HG02973 (cell line): Measurements from ENCODE around the gene BCAS3.
"Not testable (repeated sequence)": the region's sequence is repeated elsewhere in the genome, so short reads cannot be mapped to it uniquely, and the experiment has no call there.

Source experiments
- ATAC-seq: cut with Tn5 transposase; IDR thresholded peaks from one replicate; pipeline ENCODE4 v1.9.1; 2021; ENCODE audit warnings: moderate library complexity; ENCODE audit not compliant: unreplicated experiment

Gene BCAS3

GRCh38 chr17:60674637-60675036 lies 3.0 kb upstream of the BCAS3 start:
- not testable (repeated sequence) for ATAC-seq

GRCh38 chr17:60675997-60676396 lies 1.7 kb upstream of the BCAS3 start:
- no peak for ATAC-seq

GRCh38 chr17:60676758-60677307 lies 818 bp upstream of the BCAS3 start:
- ATAC-seq, result no peak

- ATAC-seq, result no peak
Observed at GRCh38 chr17:60678118-60678444, 430 bp downstream of the BCAS3 start.

- ATAC-seq, result no peak
Observed at GRCh38 chr17:60679287-60679686, 1.6 kb downstream of the BCAS3 start.

GRCh38 chr17:60680754-60681153 lies 3.1 kb downstream of the BCAS3 start:
- ATAC-seq, result no peak

- ATAC-seq, result no peak
Observed at GRCh38 chr17:60685437-60685836, 7.8 kb downstream of the BCAS3 start.

GRCh38 chr17:60695960-60696359 lies 18.3 kb downstream of the BCAS3 start:
- no peak for ATAC-seq

GRCh38 chr17:60699090-60699489 lies 21.4 kb downstream of the BCAS3 start:
- no peak for ATAC-seq

- ATAC-seq, result no peak
Observed at GRCh38 chr17:60704170-60704569, 26.5 kb downstream of the BCAS3 start.

- ATAC-seq, result no peak
Observed at GRCh38 chr17:60712675-60713074, 35.0 kb downstream of the BCAS3 start.

- no peak for ATAC-seq
Observed at GRCh38 chr17:60713608-60714007, 36.0 kb downstream of the BCAS3 start.

- no peak for ATAC-seq
Observed at GRCh38 chr17:60716766-60717165, 39.1 kb downstream of the BCAS3 start.

- no peak for ATAC-seq
Observed at GRCh38 chr17:60717814-60718213, 40.2 kb downstream of the BCAS3 start.

GRCh38 chr17:60720763-60721531 lies 43.3 kb downstream of the BCAS3 start:
- ATAC-seq, result no peak

GRCh38 chr17:60724647-60725046 lies 47.0 kb downstream of the BCAS3 start:
- no peak for ATAC-seq

GRCh38 chr17:60729854-60730253 lies 52.2 kb downstream of the BCAS3 start:
- no peak for ATAC-seq

- ATAC-seq, result no peak
Observed at GRCh38 chr17:60730273-60730672, 52.6 kb downstream of the BCAS3 start.

- ATAC-seq, result no peak
Observed at GRCh38 chr17:60738287-60738686, 60.6 kb downstream of the BCAS3 start.

GRCh38 chr17:60740584-60740983 lies 62.9 kb downstream of the BCAS3 start:
- no peak for ATAC-seq

- ATAC-seq, result no peak
Observed at GRCh38 chr17:60741031-60741430, 63.4 kb downstream of the BCAS3 start.

- no peak for ATAC-seq
Observed at GRCh38 chr17:60743282-60743681, 65.6 kb downstream of the BCAS3 start.

- ATAC-seq, result no peak
Observed at GRCh38 chr17:60743799-60744198, 66.1 kb downstream of the BCAS3 start.
